HK-2 (cell line): ENCODE measurements around the gene TMEM175.

ENCODE experiments used
- DNase-seq: peaks from one replicate; pipeline ENCODE4 v3.0.0-alpha.2; 2018; ENCODE audit not compliant: unreplicated experiment

The TMEM175 gene

GRCh38 chr4:1002131-1002630 is 69.9 kb downstream of the TMEM175 start:
- no peak for DNase-seq

GRCh38 chr4:1002631-1003251 is 70.5 kb downstream of the TMEM175 start:
- no peak for DNase-seq

GRCh38 chr4:1003271-1004070 is 71.2 kb downstream of the TMEM175 start:
- DNase-seq = no peak

- DNase-seq = no peak
Observed at GRCh38 chr4:1004071-1004418, 71.8 kb downstream of the TMEM175 start.

GRCh38 chr4:1004557-1005485 is 72.6 kb downstream of the TMEM175 start:
- no peak for DNase-seq

- no peak for DNase-seq
Observed at GRCh38 chr4:1006856-1007255, 74.6 kb downstream of the TMEM175 start.
